Tongue (tissue), 2 donors: Measurements from ENCODE around the gene RTF1. TPM values are rescaled to one million over a fixed set of nuclear protein-coding genes. Genes with fewer than 3 reads are reported as not detected.
"Not testable (repeated sequence)": the region's sequence is repeated elsewhere in the genome, so short reads cannot be mapped to it uniquely, and the experiment has no call there.

Experiments
- DNase-seq: peaks from one replicate; pipeline ENCODE4 v3.0.0-alpha.2; 2015
- total RNA-seq: library from RNA; depleted of rRNA; stranded (reverse); fragments of >200 nt; gene quantifications from one replicate; pipeline ENCODE4 v1.2.3, GENCODE V29; 2014

Gene RTF1
- total RNA-seq, 1 donor from 2014 or later: 46.4 TPM

DNA sequence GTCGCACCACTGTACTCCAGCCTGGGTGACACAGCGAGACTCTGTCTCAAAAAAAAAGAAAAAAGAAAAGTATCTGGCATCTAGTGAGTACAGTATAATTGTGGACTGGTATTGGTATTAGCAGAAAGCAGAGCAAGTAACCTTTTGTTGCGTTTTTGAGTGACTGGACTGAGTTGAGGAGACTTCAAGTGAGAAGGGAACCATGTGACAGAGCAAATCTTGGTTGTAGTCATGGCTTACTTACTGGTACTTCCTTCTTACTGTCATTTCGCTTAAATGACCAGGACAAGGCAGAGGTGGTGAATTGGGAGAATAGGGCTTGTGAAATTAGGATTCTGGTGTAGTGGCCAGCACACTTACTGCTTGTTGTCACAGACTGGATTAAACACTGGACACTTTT, 20.6 kb downstream of the RTF1 start:
- DNase-seq: no peak

DNA sequence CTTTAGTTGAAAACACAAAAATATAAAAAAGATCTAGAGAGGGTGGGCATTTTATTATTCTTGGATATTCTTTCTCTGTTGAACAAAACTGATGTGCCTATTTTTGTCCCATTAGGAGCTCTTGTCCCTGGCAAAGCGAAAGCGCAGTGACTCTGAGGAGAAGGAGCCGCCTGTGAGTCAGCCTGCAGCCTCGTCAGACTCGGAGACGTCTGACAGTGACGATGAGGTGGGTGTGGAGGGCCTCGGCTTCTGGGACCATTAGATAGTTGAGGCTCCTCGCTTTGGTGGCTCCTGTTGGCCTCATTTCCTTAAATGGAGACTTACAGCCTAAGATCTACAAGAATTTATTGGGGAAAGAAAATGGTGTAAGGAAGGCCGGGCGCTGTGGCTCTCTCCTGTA, 21.3 kb downstream of the RTF1 start:
- no peak for DNase-seq

DNA sequence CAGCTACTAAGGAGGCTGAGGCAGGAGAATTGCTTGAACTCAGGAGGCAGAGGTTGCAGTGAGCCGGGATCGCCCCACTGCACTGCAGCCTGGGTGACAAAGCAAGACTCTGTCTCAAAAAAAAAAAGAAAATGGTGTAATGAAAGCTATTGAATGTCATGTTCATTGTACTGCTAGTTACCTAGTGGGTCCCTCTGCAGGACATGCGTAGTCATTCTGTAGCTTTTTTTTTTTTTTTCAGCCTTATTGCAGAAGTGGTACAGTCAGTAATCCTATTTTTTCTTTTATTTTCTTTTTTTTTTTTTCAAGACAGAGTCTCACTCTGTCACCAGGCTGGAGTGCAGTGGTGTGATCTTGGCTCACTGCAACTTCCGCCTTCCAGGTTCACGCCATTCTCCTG, 21.9 kb downstream of the RTF1 start:
- not testable (repeated sequence) for DNase-seq

DNA sequence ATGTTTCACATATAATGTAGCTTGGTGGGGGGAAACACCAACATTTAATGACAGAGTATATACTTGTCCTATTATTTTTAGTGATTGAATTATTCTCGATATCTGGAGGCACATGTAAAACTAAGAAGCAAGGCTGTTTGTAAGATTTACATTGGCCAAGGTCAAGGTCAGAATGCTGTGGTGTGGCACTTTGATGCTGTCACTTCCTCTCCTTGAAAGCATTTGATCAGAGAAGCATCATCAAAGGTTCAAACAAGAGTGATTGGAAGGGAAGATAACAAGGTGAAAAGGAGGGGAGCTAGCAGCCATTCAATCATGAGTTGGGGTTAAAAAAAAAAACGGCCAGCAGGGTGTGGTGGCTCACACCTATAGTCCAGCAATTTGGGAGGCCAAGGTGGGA, 26.4 kb downstream of the RTF1 start:
- DNase-seq: no peak

DNA sequence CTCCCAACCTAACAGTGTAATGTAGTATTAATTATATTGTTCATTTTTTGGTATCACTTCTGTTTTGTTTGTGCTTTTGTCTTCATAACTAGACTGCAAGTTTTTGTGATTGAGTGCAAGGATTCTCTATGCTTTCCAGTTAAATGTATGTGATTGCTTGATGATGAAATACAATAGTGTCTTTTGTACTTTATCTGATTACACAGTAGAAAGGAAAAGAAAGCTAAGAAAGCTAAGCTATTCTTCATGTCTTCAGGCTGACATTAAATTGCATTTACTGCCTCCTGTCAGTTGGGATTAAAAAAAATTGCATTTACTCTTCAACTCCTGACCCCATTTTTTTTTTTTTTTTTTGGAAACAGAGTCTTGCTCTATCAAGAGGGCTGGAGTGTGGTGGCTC, 28.5 kb downstream of the RTF1 start:
- DNase-seq: no peak

DNA sequence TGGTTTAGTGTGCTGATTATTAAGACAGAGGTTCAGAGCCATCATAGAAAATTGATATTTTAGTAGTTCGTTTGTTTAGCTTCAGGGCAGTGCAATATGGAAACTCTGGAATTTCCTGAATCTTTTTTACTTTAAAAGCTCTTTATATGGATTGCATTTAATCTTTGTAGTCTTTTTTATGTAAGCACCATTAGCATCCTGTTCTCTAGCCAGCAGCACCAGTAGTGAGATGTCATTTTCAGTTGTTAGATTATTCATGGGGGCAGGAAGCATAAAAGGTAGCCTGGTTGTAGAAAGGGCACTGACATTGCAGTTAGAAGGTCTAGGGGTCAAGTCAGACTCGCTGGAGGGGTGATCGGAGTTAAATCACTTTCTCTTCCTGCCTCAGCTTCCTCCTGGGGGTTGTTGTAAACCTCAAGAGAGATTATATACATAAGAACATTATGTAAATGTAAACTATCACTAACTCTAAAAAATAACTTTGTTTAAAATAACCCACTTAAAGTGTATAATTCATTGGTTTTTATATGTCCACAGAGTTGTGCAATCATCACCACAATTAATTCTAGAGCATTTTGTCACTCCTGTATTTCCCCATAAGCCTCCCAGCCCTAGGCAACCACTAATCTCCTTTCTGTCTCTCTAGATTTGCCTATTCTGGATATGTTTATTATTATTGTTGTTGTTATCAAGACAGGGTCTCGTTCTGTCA, 45.3 kb downstream of the RTF1 start:
- DNase-seq: no peak

DNA sequence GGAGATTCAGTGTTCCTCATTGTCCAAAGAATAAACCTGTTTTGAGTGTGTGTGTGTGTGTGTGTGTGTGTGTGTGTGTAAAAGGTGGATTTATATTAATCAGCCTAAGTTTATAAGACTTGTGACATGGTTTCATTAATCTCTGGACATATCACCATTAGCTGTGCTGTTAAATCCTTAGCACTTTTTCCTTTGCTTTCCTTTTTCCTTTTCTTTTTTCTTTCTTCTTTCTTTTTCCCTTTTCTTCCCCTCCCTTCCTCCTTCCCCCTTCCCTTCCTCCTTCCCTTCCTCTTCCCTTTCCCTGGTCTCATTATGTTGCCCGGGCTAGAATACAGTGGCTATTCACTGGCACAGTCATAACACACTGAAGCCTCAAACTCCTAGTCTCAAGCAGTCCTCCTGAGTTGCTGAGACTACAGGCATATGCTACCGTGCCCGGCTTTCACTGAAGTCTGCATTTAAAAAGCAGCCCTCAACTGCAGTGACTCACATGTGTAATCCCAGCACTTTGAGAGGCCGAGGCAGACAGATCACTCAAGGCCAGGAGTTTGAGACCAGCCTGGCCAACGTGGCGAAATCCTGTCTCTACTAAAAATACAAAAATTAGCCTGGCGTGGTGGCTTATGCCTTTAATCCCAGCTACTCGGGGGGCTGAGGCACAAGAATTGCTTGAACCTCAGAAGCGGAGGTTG, 48.1 kb downstream of the RTF1 start:
- no peak for DNase-seq

DNA sequence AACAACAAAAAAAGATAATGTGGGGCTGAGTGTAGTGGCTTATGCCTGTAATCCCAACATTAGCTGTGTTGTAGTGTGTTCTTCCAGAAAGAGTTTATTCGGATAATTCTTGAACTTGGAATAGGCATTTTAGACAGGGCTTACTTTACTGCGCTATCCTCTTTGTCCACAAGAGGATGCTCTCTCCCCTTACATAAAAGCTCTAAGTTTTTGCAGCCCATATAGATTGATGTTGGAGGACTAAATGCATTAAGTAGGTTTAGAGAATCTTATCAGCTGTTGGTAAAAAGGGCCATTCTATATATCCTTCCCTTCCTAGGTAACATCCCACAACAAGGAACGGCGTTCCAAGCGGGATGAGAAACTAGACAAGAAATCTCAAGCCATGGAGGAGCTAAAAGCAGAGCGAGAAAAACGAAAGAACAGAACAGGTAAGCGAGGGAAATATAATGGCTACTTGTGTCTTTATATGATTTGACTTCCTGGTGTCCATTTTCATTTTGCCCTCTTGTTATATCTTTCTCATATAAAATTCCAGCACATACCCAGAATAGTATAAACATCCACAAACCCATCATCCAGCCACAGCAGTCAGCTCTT, 49.0 kb downstream of the RTF1 start:
- peak; percentile 61 for DNase-seq

DNA sequence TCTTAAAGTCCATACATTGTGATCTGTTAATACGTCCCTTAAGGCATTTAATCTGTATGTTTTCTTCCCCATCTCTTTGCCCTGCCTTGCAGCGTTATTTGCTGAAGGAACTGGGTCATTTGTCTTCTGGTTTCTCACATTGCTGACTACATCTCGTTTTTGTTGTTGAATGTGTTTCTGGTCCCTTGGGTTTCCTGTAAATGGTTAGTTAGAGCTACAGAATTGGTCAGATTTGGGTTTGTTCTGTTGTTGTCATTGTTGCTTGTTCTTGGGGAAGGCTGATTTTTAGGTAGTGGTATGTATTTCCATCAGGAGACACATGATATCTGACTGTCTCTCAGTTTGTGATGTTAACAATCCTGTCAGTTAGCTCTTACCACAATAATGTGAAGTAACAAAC, 49.8 kb downstream of the RTF1 start:
- DNase-seq: no peak

DNA sequence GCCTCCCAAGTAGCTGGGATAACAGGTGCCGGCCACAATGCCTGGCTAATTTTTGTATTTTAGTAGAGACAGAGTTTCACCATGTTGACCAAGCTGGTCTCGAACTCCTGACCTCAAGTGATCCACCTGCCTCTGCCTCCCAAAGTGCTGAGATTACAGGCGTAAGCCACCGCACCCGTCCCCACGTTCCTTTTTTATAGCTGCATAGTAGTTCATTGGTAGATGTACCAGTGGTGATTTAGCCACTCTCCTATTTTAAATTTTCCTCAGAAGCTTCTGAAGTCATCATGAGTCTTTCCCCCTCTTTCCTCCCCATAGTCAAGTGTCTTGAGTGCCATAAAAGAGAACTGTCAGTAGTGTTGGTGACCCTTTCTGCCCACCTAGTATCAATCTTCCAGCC, 52.7 kb downstream of the RTF1 start:
- not testable (repeated sequence) for DNase-seq

DNA sequence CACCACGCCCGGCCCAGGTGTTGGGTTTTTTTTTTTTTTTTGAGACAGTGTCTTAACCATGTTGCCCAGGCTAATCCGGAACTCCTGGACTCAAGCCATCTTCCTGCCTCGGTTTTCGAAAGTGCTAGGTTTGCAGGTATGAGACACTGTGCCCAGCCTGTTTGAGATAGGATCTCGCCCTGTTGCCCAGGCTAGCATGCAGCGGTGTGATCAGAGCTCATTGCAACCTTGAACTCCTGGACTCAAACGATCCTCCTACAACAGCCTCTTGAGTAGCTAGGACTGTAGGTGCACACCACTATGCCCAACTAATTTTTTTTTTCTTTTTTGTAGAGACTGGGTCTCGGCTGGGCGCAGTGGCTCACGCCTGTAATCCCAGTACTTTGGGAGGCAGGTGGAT, 56.5 kb downstream of the RTF1 start:
- no peak for DNase-seq

DNA sequence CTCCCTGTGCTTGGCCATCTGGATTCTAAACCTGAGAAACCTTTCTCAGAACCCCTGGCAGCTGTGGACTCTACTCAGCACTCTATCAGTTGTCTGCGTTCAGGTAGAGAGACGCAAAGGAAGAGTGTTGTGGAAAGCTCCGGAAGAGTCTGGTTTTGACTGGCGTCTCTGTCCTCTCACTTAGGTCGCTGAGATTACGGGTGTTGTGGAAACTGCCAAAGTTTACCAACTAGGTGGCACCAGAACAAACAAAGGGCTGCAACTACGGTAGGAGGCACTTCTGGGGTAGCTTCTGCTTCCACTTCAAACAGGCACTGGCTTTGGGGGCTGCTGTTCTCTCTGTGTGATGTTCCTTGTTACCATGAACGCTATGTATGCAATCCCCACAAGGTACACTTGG, 57.5 kb downstream of the RTF1 start:
- no peak for DNase-seq

DNA sequence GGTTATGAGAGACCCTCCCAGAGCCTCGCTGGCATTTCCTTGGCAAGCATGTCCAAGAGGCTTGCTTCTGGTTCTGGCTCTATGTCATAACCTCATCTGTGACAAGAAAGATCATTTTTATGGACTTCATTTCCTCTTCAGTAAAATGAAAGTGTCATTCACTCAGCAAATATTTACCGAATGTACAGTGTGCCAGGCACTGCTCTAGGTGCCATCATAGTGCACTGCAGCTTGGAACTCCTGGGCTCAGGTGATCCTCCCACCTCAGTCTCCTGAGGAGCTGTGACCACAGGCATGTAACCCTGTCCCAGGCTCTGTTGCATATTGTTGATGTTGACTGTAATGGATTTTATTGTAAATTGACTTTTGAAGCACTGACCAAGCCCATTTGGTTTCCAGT, 58.0 kb downstream of the RTF1 start:
- no peak for DNase-seq

DNA sequence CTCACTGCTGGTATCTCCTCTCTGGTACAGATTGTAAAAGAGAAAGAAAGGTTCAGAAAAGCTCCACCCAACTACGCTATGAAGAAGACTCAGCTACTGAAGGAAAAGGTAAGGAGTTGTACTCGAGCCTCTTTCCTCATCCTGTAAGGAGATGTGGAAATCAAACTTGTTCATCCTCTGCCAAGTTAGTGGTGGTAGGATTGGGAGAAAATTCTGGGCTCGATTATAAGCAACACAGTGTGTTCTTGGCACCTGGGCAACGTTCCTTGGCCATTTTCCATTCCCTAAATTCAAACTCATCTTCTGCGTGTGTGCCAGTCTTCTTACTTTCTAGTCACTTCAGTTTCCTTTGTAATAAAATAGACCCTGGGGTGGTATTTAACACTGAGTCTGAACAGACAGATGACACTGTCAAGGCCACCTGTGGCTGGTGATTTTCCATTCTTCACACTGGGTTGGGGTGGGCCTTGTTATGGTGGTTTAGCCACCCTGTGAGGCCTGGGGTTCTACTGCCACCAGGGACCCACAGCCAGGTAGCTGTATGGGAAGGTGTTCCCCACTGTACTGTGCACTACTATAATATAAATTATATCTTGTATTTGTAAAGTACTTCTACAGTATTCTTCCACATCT, 59.6 kb downstream of the RTF1 start:
- no peak for DNase-seq

DNA sequence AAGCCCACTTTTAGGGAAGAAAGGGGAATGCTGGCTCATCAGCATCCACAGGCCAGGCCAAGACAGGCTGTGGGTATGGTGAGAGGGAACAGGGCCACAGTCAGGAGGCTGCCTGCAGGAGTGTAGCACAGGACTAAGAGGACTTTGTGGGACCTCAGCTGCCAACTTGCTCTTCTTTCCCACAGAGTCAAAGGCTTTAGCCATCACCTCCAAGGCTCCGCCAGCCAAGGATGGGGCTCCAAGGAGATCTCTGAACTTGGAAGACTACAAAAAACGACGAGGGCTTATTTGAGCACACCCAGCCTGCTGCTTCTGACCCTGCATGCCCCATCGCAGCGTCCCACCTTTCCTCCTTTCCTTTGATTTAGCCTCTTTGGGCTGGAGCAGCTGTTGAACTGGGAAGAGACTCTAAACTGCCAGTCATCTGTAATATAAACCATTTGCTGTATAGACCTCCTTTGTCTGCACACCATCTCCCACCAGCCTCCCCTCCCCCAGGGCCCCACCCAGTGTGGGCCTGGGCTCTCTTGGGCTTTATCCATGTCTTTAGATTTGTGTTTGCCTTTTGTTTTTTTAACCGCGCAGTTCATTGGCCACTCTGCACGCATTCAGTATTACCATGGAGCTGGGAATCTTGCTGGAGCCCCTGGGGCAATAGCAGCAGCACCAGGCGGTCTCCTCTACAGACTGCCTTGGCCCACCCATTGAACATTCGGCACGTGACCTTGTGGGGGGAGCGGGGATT, 63.7 kb downstream of the RTF1 start:
- no peak for DNase-seq

DNA sequence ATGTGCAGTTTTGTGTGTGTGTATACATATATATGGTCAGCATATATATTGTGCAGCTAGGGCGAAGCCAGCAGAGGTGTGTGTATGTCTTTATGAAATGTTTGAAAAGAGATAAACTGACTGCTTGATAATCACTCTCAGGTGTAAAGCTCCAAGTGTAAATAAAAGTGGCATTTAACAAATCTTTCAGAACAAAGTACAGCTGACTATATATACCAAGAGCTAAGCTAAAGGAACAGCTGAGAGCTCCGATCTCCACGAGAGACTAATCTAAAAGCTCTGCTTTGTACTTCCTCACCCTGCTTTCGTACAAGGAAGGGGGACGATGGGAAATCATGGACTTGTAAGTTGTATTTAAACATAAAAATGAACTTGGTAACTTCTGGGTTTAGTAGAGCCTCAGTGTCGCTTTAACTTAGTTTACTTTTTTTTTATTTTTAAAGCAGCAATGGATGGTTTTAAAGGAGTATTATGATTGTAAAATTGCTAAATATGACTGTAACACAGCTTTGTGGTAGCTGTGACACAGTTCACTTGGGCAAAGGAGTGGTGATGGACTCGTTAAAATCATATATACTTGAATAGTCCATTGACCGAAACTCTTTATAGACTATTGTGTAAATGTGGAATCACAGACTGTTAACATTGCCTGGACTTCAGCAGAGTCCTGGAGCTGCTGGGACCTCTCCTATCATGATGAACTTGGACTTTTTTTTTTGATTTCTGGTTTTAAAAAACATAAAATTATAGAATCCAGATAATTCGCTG, 65.4 kb downstream of the RTF1 start:
- no peak for DNase-seq

DNA sequence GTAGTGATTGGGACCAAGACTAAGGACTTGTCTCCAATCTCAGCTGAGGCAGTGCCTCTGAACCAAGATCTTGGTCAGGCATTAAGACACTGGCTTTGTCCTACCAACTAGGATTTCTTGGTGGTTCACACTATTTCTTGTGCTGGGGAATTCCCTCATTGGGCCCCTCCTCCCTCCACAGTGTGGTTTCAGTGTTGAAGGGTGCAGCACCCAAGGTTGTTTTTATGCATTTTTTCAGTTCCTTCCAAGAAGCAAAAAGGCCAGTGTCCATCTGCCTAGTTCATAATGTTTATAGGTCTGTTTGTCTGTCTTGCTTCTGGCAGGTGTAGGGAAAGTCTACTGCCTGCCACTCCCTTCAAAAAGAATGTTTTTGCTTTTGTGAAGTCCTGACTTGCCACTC, 66.2 kb downstream of the RTF1 start:
- no peak for DNase-seq

DNA sequence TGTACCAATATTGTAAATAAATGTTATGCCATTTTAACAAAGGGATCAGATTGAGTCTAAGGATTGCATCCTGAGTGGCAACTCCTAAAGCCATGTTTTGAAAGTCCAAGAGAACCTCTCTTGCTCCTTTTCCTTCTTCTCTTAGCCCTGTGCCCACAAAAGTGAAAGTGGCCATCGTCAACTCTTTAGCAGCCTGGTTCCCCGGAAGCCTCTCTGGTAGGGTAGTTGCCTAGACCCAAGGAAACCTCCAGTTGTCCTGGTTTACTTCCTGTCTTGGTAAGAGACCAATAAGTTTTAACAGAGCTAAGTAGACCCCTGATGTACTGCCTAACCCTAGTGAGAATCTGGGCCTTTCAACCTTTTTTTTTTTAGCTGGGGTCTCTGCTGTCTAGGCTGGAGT, 66.6 kb downstream of the RTF1 start:
- DNase-seq: no peak

DNA sequence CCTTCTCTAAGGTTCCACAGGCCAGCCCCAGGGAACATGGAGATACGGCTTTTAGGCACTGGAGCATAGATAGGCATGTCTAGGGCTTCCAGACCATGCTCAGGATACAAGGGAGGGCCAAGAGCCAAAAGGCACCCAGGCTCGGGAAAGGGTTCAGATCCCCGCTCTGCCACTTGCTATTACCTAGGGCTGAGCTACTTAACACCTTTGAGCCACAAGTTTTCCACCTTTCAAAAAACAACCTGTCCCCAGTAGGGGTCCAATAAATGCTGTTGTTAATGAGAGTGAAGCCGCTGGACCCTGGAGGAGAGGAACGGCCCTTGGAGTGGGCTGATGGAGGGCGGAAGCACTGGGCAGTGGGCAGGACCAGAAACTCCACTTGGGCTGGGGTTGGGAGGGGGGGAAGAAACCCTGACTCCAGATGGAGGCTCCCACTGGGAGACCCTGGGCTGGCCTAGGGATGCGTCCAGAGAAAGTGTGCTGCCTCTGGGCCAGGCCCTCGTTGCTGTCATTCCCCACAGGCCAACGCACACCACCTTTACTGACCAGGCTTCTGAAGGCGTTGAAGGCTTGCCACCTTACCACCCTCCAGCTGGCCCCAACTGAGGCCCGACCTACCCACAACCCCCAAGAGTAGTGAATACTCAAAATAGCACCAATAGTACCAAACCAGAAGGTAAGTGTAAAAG, 68.2 kb downstream of the RTF1 start:
- DNase-seq: no peak

DNA sequence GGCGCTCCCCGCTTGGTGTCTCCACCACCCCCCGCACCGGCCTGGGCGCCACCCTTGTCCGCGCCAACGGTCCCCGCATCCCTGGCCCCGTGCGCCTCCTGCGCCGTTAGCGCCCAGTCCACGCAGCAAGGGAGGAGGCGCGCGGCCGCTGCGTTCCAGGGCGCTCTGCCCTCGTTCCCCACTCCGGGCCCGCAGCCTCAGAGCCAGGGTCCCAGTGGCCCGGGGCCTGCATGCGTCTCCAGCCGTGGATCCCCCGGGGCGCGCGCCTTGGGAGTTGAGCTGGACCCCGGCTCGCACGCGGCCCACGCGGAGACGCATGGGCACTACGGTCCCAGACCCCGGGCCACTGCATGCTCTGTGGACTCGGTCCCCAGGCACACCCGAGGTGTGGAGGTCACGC, 69.4 kb downstream of the RTF1 start:
- no peak for DNase-seq

DNA sequence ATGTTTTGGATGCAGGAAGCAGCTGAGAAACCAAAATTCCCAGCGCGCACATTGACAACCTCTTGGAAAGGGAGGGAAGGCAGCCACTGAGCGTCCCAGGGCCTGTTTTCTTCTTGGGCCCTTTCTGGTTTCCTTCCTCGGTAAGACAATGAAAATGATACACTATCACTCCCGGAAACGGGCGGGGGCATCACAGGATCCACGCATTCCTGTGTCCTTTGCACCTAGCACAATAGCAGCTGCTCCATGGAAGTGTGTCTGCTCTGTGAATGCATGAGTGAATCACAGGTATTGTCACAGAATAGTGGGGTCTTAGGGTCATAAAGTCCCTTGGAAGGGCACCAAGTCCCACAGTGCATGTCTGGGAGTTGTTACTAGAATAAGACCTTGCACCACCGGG, 70.5 kb downstream of the RTF1 start:
- no peak for DNase-seq
